22Rv1 (cell line): ENCODE measurements around the gene SYNE1.

Source experiments
- H3K27ac ChIP-seq: fragments of 450-650 bp; 2 replicates; pipeline ENCODE4 v1.5.1; 2017
- CTCF ChIP-seq: fragments of 450-650 bp; IDR thresholded peaks from 2 replicates; pipeline ENCODE4 v1.5.1; 2017; ENCODE audit warnings: mild to moderate bottlenecking
- ZFX ChIP-seq: fragments of 450-650 bp; IDR thresholded peaks from 2 replicates; pipeline ENCODE4 v1.6.1; 2017; ENCODE audit warnings: antibody characterized with exemption, borderline replicate concordance

The SYNE1 gene

DNA sequence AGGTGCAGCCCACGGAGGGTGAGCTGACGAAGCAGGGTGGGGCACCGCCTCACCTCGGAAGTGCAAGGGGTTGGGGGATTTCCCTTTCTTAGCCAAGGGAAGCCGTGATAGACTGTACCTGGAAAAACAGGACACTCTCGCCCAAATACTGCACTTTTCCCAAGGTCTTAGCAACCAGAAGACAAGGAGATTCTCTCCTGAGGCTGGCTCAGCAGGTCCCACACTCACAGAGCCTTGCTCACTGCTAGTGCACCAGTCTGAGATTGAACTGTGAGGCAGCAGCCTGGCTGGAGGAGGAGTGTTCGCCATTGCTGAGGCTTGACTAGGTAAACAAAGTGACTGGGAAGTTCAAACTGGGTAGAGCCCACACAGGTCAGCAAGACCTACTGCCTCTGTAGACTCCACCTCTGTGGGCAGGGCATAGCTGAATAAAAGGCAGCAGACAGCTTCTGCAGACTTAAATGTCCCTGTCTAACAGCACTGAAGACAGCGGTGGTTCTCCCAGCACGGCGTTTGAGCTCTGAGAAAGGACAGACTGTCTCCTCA, 28.0 kb downstream of the SYNE1 start:
- H3K27ac ChIP-seq = no peak overlapping the region

DNA sequence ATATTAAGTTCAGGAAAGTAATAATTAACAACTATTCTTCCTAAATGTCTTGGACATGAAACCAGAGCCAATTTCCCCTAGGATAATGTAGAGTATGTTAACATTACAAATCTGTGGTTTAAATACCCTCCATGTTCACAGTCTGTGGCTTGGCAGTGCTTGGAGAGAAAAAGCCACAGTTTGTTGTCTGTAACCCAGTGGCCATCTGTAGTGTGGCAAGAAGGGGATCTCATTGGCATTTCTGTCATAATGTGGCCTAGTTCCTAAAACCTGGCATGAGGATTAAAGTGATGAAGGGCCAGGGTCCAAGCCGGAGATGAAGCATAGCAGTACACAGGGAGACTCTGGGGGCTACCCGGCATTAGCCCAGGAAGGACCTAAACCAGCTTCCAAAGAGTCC, 31.2 kb downstream of the SYNE1 start:
- TF ChIP-seq CTCF (no peak), ZFX (no peak)
- no peak overlapping the region for H3K27ac ChIP-seq

More for the DNA sequence above, 28.0 kb downstream of the SYNE1 start:
- TF ChIP-seq CTCF (no peak), ZFX (no peak)

- TF ChIP-seq CTCF (no peak), ZFX (no peak)
- H3K27ac ChIP-seq = no peak overlapping the region
Measured at GRCh38 chr6:152605342-152605741, 31.8 kb downstream of the SYNE1 start.

- no peak overlapping the region for H3K27ac ChIP-seq
- TF ChIP-seq ZFX = no peak
- no peak for TF ChIP-seq CTCF
Measured at GRCh38 chr6:152603911-152604310, 33.3 kb downstream of the SYNE1 start.

DNA sequence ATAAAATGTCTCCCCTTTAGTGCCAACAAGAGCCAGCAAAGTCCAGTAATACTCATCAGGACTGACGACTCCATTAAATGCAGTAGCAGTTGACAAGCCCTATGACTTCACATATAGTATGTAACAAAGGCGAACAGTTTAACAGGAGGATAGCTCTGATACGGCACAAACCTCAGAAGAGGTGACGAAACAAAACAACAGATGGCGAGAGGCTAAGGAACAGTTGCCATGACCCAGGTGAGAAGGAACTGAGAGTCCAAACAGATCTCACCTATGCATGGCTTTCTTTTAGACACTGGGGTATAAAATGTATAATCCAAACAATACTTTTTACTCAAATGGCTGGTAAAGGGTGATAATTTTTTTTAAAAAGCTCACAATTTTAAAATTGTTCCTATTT, 37.1 kb downstream of the SYNE1 start:
- no peak overlapping the region for H3K27ac ChIP-seq
- no peak for TF ChIP-seq CTCF
- TF ChIP-seq ZFX = no peak

DNA sequence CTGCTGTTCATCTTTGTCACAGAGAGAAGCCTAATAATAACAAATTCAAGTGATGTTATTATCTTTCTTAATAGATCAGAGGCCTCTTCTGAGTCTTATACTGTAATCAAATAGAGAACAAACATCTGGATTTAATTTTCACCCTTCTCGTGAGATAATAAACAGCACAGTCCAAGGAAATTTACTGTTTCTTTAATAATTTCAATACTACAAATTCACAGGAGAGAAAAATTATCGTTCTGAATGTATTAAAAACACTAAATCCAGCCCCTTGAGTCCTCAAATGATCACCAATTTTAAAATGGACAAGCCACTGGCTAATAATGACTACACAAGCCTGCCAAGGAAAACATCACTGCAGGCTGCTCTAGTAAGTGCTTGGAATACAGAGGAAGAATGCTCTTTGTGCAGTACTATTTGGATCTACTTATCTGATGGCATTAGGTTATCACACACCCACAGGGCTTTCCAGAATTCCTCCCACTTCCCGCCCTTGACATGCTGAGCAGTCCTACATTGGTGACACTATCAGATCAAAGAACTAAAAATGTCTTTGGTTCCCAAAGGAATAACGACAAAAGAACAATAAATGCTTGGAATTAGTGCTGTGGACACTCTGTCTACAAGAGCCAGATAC, 38.1 kb downstream of the SYNE1 start:
- no peak overlapping the region for H3K27ac ChIP-seq
- no peak for TF ChIP-seq ZFX
- no peak for TF ChIP-seq CTCF

GRCh38 chr6:152598421-152598820, 38.7 kb downstream of the SYNE1 start:
- H3K27ac ChIP-seq = no peak overlapping the region
- TF ChIP-seq ZFX (no peak), CTCF (no peak)
